ENCODE results near the gene NEDD4. TPM values are rescaled to one million over a fixed set of nuclear protein-coding genes. Genes with fewer than 3 reads are reported as not detected.

The NEDD4 gene
- total RNA-seq, 1 experiment from 2014 or later, result 18.8 TPM

DNA sequence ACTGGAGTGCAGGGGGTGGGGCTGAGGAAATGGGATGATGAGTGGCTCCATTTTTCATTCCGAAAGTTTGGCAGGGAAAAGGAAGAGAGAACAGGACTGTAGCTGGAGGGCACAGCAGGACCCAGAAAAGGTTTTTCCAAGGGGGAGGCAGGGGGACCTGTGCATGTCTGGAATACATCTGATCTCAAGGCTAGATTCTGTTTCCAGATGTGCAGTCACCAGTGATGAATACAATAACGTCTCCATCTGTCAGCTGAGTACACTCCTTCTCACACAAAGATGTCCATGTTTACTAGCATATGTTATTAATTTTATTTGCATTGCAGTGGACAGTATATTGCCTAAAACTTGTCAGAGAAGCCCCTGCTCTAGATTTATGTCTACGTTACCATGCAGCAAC, 210.5 kb downstream of the NEDD4 start:
- no peak for ATAC-seq
- intact Hi-C loops (cut with micrococcal nuclease; ENCODE audit: unreplicated experiment) (no loop called here), in situ Hi-C loops (cut with HindIII; ENCODE audit: low pct_unique_long_range_greater_than_20kb, low sequenced_read_pairs) (no loop called here)
- Histone ChIP-seq H3K36me3 (ENCODE audit: control insufficient read depth, insufficient read depth, low read length) (no peaks in the 10 kb centered on the region), H3K27me3 (ENCODE audit: control insufficient read depth, insufficient read depth, low read length) (no peaks in the 10 kb centered on the region; the same call in 1 of the 2 replicates), H3K27ac (ENCODE audit: low read length) (no peak overlapping the region), H3K9me3 (ENCODE audit: control insufficient read depth, insufficient read depth, low read depth, low read length) (no peaks in the 10 kb centered on the region), H3K4me1 (ENCODE audit: control insufficient read depth, insufficient read depth, low read length) (no peaks in the 10 kb centered on the region), H3K4me3 (ENCODE audit: low read depth in 2 of 2, low read length in 2 of 2) (no peak overlapping the region)
- BruUV-seq (replicated peaks), result no TSS peak
- DNase-seq (ENCODE audit: low read depth, low spot score), result no peak
- TF ChIP-seq, protein P1, sequence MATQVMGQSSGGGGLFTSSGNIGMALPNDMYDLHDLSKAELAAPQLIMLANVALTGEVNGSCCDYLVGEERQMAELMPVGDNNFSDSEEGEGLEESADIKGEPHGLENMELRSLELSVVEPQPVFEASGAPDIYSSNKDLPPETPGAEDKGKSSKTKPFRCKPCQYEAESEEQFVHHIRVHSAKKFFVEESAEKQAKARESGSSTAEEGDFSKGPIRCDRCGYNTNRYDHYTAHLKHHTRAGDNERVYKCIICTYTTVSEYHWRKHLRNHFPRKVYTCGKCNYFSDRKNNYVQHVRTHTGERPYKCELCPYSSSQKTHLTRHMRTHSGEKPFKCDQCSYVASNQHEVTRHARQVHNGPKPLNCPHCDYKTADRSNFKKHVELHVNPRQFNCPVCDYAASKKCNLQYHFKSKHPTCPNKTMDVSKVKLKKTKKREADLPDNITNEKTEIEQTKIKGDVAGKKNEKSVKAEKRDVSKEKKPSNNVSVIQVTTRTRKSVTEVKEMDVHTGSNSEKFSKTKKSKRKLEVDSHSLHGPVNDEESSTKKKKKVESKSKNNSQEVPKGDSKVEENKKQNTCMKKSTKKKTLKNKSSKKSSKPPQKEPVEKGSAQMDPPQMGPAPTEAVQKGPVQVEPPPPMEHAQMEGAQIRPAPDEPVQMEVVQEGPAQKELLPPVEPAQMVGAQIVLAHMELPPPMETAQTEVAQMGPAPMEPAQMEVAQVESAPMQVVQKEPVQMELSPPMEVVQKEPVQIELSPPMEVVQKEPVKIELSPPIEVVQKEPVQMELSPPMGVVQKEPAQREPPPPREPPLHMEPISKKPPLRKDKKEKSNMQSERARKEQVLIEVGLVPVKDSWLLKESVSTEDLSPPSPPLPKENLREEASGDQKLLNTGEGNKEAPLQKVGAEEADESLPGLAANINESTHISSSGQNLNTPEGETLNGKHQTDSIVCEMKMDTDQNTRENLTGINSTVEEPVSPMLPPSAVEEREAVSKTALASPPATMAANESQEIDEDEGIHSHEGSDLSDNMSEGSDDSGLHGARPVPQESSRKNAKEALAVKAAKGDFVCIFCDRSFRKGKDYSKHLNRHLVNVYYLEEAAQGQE (IDR thresholded peaks at IDR 0.05; ENCODE audit: insufficient read depth in 1 of 2, low read depth in 2 of 2, low read length in 1 of 2), result no peak
- TF ChIP-seq SIN3A (IDR thresholded peaks at IDR 0.05; ENCODE audit: borderline replicate concordance, insufficient read depth, low read depth, low read length) (no peak), POLR2AphosphoS5 (IDR thresholded peaks at IDR 0.05; ENCODE audit: low read depth, low read length) (no peak), TCF7L2 (IDR thresholded peaks at IDR 0.05; ENCODE audit: low read depth, low read length) (no peak)
- TF ChIP-seq, protein P2, sequence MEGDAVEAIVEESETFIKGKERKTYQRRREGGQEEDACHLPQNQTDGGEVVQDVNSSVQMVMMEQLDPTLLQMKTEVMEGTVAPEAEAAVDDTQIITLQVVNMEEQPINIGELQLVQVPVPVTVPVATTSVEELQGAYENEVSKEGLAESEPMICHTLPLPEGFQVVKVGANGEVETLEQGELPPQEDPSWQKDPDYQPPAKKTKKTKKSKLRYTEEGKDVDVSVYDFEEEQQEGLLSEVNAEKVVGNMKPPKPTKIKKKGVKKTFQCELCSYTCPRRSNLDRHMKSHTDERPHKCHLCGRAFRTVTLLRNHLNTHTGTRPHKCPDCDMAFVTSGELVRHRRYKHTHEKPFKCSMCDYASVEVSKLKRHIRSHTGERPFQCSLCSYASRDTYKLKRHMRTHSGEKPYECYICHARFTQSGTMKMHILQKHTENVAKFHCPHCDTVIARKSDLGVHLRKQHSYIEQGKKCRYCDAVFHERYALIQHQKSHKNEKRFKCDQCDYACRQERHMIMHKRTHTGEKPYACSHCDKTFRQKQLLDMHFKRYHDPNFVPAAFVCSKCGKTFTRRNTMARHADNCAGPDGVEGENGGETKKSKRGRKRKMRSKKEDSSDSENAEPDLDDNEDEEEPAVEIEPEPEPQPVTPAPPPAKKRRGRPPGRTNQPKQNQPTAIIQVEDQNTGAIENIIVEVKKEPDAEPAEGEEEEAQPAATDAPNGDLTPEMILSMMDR (IDR thresholded peaks at IDR 0.05), result no peak
- POLR2A ChIA-PET, result no interaction called here
- CTCF ChIA-PET, result no interaction called here

DNA sequence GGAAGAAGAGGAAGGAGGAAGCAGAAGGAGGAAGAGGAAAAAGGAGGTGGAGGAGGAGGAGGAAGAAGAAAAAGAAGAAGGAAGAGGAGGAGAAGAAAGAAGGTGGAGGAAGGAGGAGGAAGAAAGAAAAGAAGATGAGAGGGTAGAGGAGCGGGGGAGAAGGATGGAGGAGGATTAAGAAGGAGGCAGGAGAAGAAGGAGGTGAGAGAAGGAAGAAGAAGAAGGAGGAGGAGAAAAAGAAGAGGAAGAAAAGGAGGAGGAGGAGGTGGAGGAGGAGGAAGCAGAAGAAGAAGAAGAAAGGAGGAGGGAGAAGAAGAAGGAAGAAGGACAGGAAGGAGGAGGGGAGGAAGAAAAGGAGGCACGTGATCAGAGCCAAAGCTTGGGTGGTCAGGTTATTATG, 213.1 kb downstream of the NEDD4 start:
- no peaks in the 10 kb centered on the region for H3K36me3 ChIP-seq (ENCODE audit: control insufficient read depth, insufficient read depth, low read length)
- H3K4me3 ChIP-seq (ENCODE audit: low read depth in 2 of 2, low read length in 2 of 2), result no peak overlapping the region
- no TSS peak for BruUV-seq (replicated peaks)
- no peak for DNase-seq (ENCODE audit: low read depth, low spot score)
- no peak overlapping the region for H3K27ac ChIP-seq (ENCODE audit: low read length)
- ATAC-seq, result no peak
- no peaks in the 10 kb centered on the region; the same call in 1 of the 2 replicates for H3K27me3 ChIP-seq (ENCODE audit: control insufficient read depth, insufficient read depth, low read length)
- in situ Hi-C loops (cut with HindIII; ENCODE audit: low pct_unique_long_range_greater_than_20kb, low sequenced_read_pairs) (no loop called here), intact Hi-C loops (cut with micrococcal nuclease; ENCODE audit: unreplicated experiment) (no loop called here)
- TF ChIP-seq, protein P1 (IDR thresholded peaks at IDR 0.05; ENCODE audit: insufficient read depth in 1 of 2, low read depth in 2 of 2, low read length in 1 of 2), result no peak
- TF ChIP-seq POLR2AphosphoS5 (IDR thresholded peaks at IDR 0.05; ENCODE audit: low read depth, low read length), result no peak
- TF ChIP-seq, protein P2 (IDR thresholded peaks at IDR 0.05), result no peak
- no peak for TF ChIP-seq SIN3A (IDR thresholded peaks at IDR 0.05; ENCODE audit: borderline replicate concordance, insufficient read depth, low read depth, low read length)
- TF ChIP-seq TCF7L2 (IDR thresholded peaks at IDR 0.05; ENCODE audit: low read depth, low read length), result no peak
- ChIA-PET CTCF (no interaction called here), POLR2A (no interaction called here)
- no peaks in the 10 kb centered on the region for H3K9me3 ChIP-seq (ENCODE audit: control insufficient read depth, insufficient read depth, low read depth, low read length)
- no peaks in the 10 kb centered on the region for H3K4me1 ChIP-seq (ENCODE audit: control insufficient read depth, insufficient read depth, low read length)

Measured in Panc1 (cell line).